Retinal pigment epithelial cell (primary cell): Measurements from ENCODE around the gene ZNF772.
"Not testable (repeated sequence)": the region's sequence is repeated elsewhere in the genome, so short reads cannot be mapped to it uniquely, and the experiment has no call there.

Experiments
- DNase-seq: peaks from one replicate; pipeline ENCODE4 v3.0.0-alpha.2; 2010; ENCODE audit warnings: low read depth
- H3K4me3 ChIP-seq: 2 replicates; pipeline ENCODE4 v1.5.1; 2011; ENCODE audit warnings: mild to moderate bottlenecking, low read length, control low read depth, moderate library complexity
- CTCF ChIP-seq: conservative IDR thresholded peaks from 2 replicates; pipeline ENCODE4 v1.5.1; 2011; ENCODE audit warnings: low read depth, low read length, control low read depth, inconsistent platforms

The ZNF772 gene

GRCh38 chr19:57477191-57478008 is at the start of gene ZNF772:
ZNF772 (minus strand) TSS chr19:57477566; CDS start chr19:57477309, 257 bp downstream.
- H3K4me3 ChIP-seq = peak within 1 kb of the TSS; percentile 85
- peak; percentile 75 for TF ChIP-seq CTCF
- peak; percentile 84 for DNase-seq

- H3K4me3 ChIP-seq, DNase-seq: not testable (repeated sequence)
These were observed 40.7 kb upstream of the ZNF772 start for GRCh38 chr19:57518021-57518420.

- DNase-seq = no peak
- no peak for TF ChIP-seq CTCF
These were observed 37.9 kb upstream of the ZNF772 start for GRCh38 chr19:57515255-57515654.

DNA sequence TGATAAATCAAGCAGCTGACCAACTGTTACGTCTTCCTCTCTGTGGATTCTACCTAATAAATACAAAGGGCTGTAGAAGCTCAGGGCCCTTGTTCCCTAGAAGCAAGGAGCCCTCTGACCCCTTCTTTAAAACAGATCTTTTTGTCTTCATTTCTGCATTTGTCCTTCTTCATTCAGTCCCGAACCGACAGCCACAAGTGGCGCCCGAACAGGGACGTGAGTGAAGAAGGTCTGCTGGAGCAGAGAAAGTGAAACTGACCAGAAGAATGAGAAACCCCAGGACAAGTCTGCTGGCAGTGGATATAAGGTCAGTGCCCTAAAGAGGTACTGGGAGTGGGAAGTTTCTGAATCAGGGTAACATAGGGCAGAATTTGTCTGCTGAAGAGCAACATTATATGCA is 35.5 kb upstream of the ZNF772 start:
- no peak for DNase-seq
- TF ChIP-seq CTCF = no peak
- H3K4me3 ChIP-seq = no peak overlapping the region

More at GRCh38 chr19:57515255-57515654, 37.9 kb upstream of the ZNF772 start:
- no peak overlapping the region for H3K4me3 ChIP-seq

DNA sequence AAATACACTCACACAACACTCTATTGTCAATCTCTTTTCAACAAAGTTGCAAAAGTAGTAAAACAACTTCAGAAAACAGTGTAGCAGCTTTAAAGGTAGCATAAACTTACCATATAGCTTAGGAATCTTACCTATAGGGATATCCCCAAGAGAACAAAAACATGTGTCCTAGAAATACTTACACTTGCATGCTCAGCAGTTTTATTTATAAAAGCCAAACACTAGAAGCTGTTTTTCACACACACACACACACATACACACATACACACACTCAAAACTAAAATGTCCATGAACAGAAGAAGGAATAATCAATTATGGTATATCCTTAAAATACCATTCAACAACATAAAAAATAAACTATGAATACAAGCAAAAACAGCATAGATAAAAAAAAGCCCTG is 34.1 kb upstream of the ZNF772 start:
- no peak for DNase-seq
- no peak for TF ChIP-seq CTCF
- no peak overlapping the region for H3K4me3 ChIP-seq

- no peak for TF ChIP-seq CTCF
- DNase-seq = no peak
- H3K4me3 ChIP-seq = no peak overlapping the region
These were observed 28.8 kb upstream of the ZNF772 start for GRCh38 chr19:57506163-57506562.

DNA sequence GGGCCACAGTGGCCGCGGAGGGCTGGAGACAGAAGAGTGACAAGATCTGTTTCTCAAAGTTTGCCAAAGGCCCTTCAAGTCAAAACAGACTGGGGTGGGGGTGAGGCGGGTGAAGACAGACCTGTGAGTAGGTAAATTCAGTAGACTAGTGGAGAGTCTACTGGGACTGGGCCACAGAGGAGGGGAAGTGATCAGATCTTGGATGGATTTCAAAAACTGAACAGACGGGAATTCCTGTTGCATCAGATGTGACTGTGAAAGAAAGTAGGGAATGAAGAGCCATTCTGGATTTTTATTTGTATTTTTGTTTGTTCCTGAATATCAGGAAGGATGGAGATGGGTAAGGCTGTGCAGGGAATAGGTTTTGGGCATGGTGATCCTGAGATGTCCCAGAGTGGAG is 23.0 kb upstream of the ZNF772 start:
- H3K4me3 ChIP-seq = peak overlapping the region; percentile 39
- not testable (repeated sequence) for DNase-seq

DNA sequence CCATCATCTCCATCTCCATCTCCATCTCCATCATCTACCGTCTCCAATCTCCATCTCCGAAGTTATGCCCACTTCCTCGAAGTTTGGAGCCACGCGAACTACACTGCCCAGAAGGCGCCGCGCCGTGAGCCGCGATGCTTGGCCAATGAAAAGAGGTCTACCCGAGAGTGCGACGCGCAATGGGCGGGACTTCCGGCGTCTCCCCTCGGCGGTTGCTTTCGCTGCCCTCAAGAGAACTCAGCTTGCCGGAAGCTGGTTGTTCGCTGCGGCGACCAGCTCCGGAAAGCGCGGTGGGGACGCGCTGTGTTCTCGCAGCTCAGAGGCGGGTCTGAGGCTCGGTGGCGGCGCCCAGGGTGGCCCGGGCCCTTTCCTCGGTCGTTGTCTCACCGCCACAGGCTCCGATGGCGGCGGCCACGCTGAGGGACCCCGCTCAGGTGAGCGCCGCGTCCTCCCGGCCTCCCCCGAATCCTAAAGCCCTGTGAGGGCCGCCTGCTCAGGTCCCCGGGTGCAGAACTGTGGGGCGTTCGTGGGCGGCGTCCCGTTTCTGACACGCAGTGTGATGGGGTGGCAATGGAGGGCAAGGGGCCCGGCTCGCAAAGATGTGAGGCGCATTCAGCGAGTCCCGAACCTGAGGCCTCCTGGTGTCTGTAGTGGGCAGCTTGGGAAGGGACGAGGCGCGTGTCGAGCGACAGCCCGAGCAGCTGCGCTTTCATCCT is 22.5 kb upstream of the ZNF772 start, which contains the start of gene ZNF773:
ZNF773 (plus strand) TSS at position 259 of the 716 bp plus-strand sequence; CDS start at position 402, 143 bp downstream.
- DNase-seq = peak; percentile 77
- H3K4me3 ChIP-seq = peak within 1 kb of the TSS; percentile 66

DNA sequence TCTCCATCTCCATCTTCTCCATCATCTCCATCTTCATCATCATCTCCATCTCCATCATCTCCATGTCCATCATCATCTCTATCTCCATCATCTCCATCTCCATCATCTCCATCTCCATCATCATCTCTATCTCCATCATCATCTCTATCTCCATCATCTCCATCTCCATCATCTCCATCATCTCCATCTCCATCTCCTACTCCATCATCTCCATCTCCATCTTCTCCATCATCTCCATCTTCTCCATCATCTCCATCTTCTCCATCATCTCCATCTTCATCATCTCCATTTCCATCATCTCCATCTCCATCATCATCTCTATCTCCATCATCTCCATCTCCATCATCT is 21.9 kb upstream of the ZNF772 start:
- not testable (repeated sequence) for DNase-seq, H3K4me3 ChIP-seq

DNA sequence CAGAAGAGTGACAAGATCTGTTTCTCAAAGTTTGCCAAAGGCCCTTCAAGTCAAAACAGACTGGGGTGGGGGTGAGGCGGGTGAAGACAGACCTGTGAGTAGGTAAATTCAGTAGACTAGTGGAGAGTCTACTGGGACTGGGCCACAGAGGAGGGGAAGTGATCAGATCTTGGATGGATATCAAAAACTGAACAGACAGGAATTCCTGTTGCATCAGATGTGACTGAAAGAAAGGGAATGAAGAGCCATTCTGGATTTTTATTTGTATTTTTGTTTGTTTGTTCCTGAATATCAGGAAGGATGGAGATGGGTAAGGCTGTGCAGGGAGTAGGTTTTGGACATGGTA is 10.9 kb upstream of the ZNF772 start:
- H3K4me3 ChIP-seq = peak overlapping the region; percentile 31

More for the DNA sequence above, 10.9 kb upstream of the ZNF772 start:
- not testable (repeated sequence) for DNase-seq
